ENCODE measurements around the gene PGAM2. TPM values are rescaled to one million over a fixed set of nuclear protein-coding genes. Genes with fewer than 3 reads are reported as not detected.

PGAM2 gene
- polyA plus RNA-seq, 2 of the 4 experiments (the other 2 are of a cell fraction) = not detected

GRCh38 chr7:44102846-44103565 is 37.6 kb upstream of the PGAM2 start:
- no peaks in the 10 kb centered on the region for H3K9me3 ChIP-seq
- ATAC-seq = no peak
- DNase-seq (ENCODE audit: low read depth in 1 of 2, low spot score in 1 of 2) = no peak
- FAIRE-seq = no peak
- 60% methylated on average over 8 of the region's 8 CpGs for WGBS (ENCODE audit: missing lambda C conversion rate)
- H3K4me2 ChIP-seq = no peak overlapping the region
- no peak overlapping the region for H3K4me3 ChIP-seq
- ChIA-PET CTCF (interaction anchor here (0.6 to 1.4 kb wide), 4 partner anchors 9 to 94 kb away, joined by 3 to 4 read pairs (median 3); partner anchors contain the start of gene POLD2), POLR2A (no interaction called here)
- no peak overlapping the region for H3K27ac ChIP-seq
- peaks cover 12% of the 10 kb centered on the region; the same call in 1 of the 3 replicates for H3K4me1 ChIP-seq
- TF ChIP-seq EHMT2 (IDR thresholded peaks at IDR 0.05; ENCODE audit: low read depth) (no peak), GATA3 (IDR thresholded peaks at IDR 0.05; ENCODE audit: borderline replicate concordance) (no peak), NR3C1 (IDR thresholded peaks at IDR 0.05) (no peak), NPAS2 (CRISPR knock-in tag; IDR thresholded peaks at IDR 0.05; ENCODE audit: borderline replicate concordance) (no peak), RAD21 (conservative IDR thresholded peaks at IDR 0.05 in 1 of 2, IDR thresholded peaks at IDR 0.05 in 1 of 2) (no peak), NFE2L2 (conservative IDR thresholded peaks at IDR 0.05; ENCODE audit: low read length) (no peak), HEYL (CRISPR knock-in tag; IDR thresholded peaks at IDR 0.05) (no peak), CTCF (IDR thresholded peaks at IDR 0.05) (no peak), BHLHE40 (IDR thresholded peaks at IDR 0.05; ENCODE audit: low read depth, low read length) (no peak)

- H3K4me3 ChIP-seq = no peak overlapping the region
- CTCF ChIA-PET = interaction anchor here (1.1 to 2.2 kb wide), 5 partner anchors 10 to 94 kb away, joined by 3 to 5 read pairs (median 3); no protein-coding TSS in a partner anchor
- H3K4me1 ChIP-seq = peaks cover 12% of the 10 kb centered on the region; the same call in 1 of the 3 replicates
- no peak for ATAC-seq
- 85% methylated on average over 13 of the region's 14 CpGs for WGBS (ENCODE audit: missing lambda C conversion rate)
- no peak for FAIRE-seq
- H3K27ac ChIP-seq = no peak overlapping the region
- POLR2A ChIA-PET = interaction anchor here (0.6 kb wide), 1 partner anchor 9 kb away, joined by 3 read pairs; no protein-coding TSS in a partner anchor
- H3K9me3 ChIP-seq = no peaks in the 10 kb centered on the region
- no peak overlapping the region for H3K4me2 ChIP-seq
- DNase-seq (ENCODE audit: low read depth in 1 of 2, low spot score in 1 of 2) = no peak
- no peak for TF ChIP-seq FOXS1 (CRISPR knock-in tag; IDR thresholded peaks at IDR 0.05)
- TF ChIP-seq FOSL2 (IDR thresholded peaks at IDR 0.05) = no peak
- no peak for TF ChIP-seq FOSL2 (CRISPR knock-in tag; IDR thresholded peaks at IDR 0.05)
- no peak for TF ChIP-seq POLR2A (IDR thresholded peaks at IDR 0.05; ENCODE audit: low read length)
- no peak for TF ChIP-seq MYC (IDR thresholded peaks at IDR 0.05; ENCODE audit: borderline replicate concordance, low read length)
- TF ChIP-seq EHF (CRISPR knock-in tag; IDR thresholded peaks at IDR 0.05) = no peak
- TF ChIP-seq POLR2AphosphoS2 (conservative IDR thresholded peaks at IDR 0.05; ENCODE audit: low read length) = no peak
- no peak for TF ChIP-seq CTCF (IDR thresholded peaks at IDR 0.05)
- no peak for TF ChIP-seq CHD4 (IDR thresholded peaks at IDR 0.05; ENCODE audit: borderline replicate concordance)
- TF ChIP-seq EP300 (IDR thresholded peaks at IDR 0.05) = no peak
- no peak for TF ChIP-seq RNF2 (IDR thresholded peaks at IDR 0.05; ENCODE audit: borderline replicate concordance, low read depth)
- no peak for TF ChIP-seq HOXB5 (CRISPR knock-in tag; IDR thresholded peaks at IDR 0.05)
- TF ChIP-seq REST (IDR thresholded peaks at IDR 0.05) = no peak
- TF ChIP-seq RARB (CRISPR knock-in tag; IDR thresholded peaks at IDR 0.05) = no peak
- TF ChIP-seq GATA3 (IDR thresholded peaks at IDR 0.05; ENCODE audit: borderline replicate concordance) = no peak
- TF ChIP-seq ZFP36 (IDR thresholded peaks at IDR 0.05; ENCODE audit: borderline replicate concordance, partially characterized antibody) = no peak
- TF ChIP-seq RAD21 (conservative IDR thresholded peaks at IDR 0.05 in 1 of 2, IDR thresholded peaks at IDR 0.05 in 1 of 2) = no peak
- TF ChIP-seq ATOH8 (CRISPR knock-in tag; IDR thresholded peaks at IDR 0.05; ENCODE audit: low read depth) = no peak
- TF ChIP-seq USF2 (IDR thresholded peaks at IDR 0.05) = no peak
Observed at GRCh38 chr7:44101966-44102845, 36.8 kb upstream of the PGAM2 start.
